GM19193 (cell line): Measurements from ENCODE around the gene SLC8A1.

Experiments
- POLR2A ChIP-seq: IDR thresholded peaks from 4 replicates; pipeline ENCODE4 v1.6.1; 2011; ENCODE audit not compliant: insufficient read depth, insufficient read length; ENCODE audit errors: extremely low read depth

SLC8A1 gene

GRCh38 chr2:40363231-40363630 lies 88.7 kb downstream of the SLC8A1 start:
- no peak for TF ChIP-seq POLR2A

- TF ChIP-seq POLR2A, result no peak
Measured at GRCh38 chr2:40361478-40361877, 90.4 kb downstream of the SLC8A1 start.

GRCh38 chr2:40360652-40361051 lies 91.2 kb downstream of the SLC8A1 start:
- no peak for TF ChIP-seq POLR2A

- no peak for TF ChIP-seq POLR2A
Measured at GRCh38 chr2:40359811-40360210, 92.1 kb downstream of the SLC8A1 start.

- no peak for TF ChIP-seq POLR2A
Measured at GRCh38 chr2:40358783-40359182, 93.1 kb downstream of the SLC8A1 start.

GRCh38 chr2:40357667-40358066 lies 94.2 kb downstream of the SLC8A1 start:
- no peak for TF ChIP-seq POLR2A

GRCh38 chr2:40355451-40355850 lies 96.4 kb downstream of the SLC8A1 start:
- no peak for TF ChIP-seq POLR2A

- no peak for TF ChIP-seq POLR2A
Measured at GRCh38 chr2:40353231-40353630, 98.7 kb downstream of the SLC8A1 start.

GRCh38 chr2:40352703-40353099 lies 99.2 kb downstream of the SLC8A1 start:
- no peak for TF ChIP-seq POLR2A

GRCh38 chr2:40352041-40352702 lies 99.7 kb downstream of the SLC8A1 start:
- no peak for TF ChIP-seq POLR2A

GRCh38 chr2:40348665-40349064 lies 103.2 kb downstream of the SLC8A1 start:
- no peak for TF ChIP-seq POLR2A

- no peak for TF ChIP-seq POLR2A
Measured at GRCh38 chr2:40348038-40348437, 103.9 kb downstream of the SLC8A1 start.

- TF ChIP-seq POLR2A, result no peak
Measured at GRCh38 chr2:40346535-40347354, 105.1 kb downstream of the SLC8A1 start.

- no peak for TF ChIP-seq POLR2A
Measured at GRCh38 chr2:40344364-40344763, 107.5 kb downstream of the SLC8A1 start.

- no peak for TF ChIP-seq POLR2A
Measured at GRCh38 chr2:40343902-40344301, 108.0 kb downstream of the SLC8A1 start.

GRCh38 chr2:40341198-40341597 lies 110.7 kb downstream of the SLC8A1 start:
- no peak for TF ChIP-seq POLR2A
